T47D (cell line): Measurements from ENCODE around the gene ABCC8.

Source experiments
- DNase-seq, 2 experiments: peaks; one replicate each; pipeline versions ENCODE4 v3.0.0 to v3.0.0-alpha.2; 2011 to 2012; ENCODE audit warnings: low read depth in 1 of 2, low spot score in 1 of 2
- JUND ChIP-seq: IDR thresholded peaks from 2 replicates; pipeline ENCODE4 v1.6.1; 2012; ENCODE audit warnings: low read depth
- in situ Hi-C: cut with HindIII; loops from 2 replicates; pipeline ENCODE4 v1.10.0; 2016; ENCODE audit warnings: low sequenced_read_pairs, low pct_unique_long_range_greater_than_20kb

ABCC8 gene

DNA sequence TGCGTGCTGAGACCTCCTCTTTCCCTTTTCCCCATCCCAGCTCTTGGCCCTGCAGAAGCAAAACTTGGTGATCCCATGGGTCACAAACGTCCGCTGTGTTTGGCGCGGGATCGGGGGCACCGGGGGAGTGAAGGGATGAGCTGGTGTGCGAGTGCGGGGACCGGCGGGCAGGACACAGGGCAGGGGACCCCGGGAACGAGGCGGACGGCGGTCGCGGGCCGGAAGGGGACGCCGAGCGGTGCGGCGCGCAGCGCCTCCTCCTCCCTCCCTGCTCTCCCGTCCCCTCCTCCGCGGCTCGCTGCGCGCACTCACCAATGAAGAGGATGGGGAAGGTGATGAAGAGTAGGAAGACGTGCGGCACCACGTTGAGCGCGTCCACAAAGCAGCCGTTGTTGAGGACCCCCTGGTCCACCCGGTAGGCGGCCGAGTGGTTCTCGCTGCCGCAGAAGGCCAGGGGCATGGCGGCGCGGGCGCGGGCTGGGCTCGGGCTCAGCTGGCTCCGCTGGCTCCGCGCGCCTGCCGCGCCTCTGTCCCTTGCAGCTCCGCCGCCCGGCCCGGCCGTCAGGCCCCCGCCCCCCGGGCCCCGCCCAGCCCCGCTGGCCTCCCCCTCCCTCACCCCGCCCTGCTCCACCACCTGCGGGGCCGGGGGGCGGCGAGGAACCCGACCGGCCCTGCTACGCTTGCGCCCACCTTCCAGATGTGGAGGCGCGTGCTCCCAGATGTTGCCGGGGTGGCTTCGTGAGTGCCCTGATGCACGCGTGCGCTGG lies at the start of gene ABCC8:
ABCC8 (minus strand) TSS at position 529 of the 767 bp plus-strand sequence; CDS start at position 460, 69 bp downstream.
- in situ Hi-C loops = no loop called here
- no peak for DNase-seq
- TF ChIP-seq JUND = no peak

DNA sequence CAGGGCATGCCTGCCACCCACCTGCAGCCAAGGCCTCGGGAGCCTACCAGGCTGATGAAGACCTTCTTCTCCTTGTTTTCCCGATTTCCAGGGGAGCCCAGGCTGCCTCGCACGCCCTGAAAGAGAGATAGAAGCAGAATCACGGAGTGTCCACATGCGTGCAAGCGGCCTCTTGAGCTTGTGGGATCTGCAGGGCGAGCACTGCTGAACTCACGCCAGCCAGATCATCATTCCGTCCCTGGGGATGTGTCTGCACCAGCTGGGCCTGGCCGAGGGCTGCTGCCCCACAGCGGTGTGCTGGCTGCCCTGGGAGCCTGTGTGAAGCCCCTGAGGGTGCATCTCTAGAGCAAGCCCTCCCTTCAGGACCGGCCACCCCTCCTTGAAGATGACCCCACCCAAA lies 49.7 kb upstream of the ABCC8 start:
- no peak for TF ChIP-seq JUND
- DNase-seq = no peak
- in situ Hi-C loops = no loop called here

DNA sequence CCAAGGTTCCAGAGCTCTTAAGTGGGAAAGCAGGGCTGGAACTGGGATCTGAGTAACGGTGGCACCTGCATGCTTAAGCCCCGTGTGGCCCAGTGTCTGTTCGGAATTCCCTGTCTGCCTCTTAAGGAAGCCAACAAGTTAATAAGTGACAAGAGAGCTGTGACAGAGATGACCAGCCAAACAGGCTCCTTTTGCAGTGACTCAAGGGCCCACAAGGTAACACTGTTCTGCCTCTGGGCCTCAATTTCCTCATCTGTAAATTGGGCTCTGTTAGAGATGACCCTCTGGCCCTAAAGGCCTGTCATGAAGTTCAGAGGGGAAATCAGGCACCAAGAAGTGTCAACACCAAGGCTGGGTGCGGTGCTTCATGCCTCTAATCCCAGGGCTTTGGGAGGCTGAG lies 48.9 kb upstream of the ABCC8 start:
- no peak for DNase-seq
- no peak for TF ChIP-seq JUND
- in situ Hi-C loops = no loop called here

DNA sequence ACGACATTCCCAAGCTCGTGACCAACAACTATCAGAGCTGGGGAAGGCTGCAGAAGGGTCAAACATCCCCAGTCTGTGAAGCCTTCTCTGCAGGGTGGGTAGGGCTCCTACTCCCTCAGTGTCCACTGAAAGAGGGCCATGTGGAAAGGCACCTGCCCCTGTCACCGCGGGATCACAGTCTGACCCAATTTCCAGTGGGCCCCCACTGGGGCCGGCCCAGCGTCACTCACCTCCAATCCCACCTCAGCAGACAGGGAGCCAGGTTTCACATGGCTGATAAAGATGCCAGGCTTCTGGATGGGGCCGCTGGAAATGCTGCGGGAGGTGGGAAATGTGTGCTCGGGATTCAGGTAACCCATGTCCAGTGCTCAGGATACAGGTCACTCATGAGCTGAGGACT lies 47.6 kb upstream of the ABCC8 start:
- in situ Hi-C loops = no loop called here
- TF ChIP-seq JUND = no peak
- no peak for DNase-seq

DNA sequence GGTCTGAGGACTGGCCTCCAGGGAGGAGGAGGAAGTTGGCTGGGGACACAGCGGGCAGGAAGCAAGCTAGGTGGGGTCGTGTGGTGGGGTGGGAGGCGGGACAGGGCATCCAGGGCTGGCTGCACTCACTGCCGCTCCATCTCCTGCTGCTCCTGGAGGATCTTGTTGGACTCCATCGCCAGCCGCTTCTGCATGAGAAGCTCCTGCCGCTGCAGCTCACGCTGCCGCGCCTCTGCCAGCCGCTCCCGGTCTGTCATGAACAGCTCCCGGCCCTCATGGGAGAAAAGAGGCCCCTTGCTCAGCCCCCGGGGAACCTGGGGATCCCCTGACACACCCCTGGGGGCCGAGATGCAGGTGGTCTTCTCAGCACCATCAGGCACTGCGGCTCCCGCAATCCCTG lies 46.0 kb upstream of the ABCC8 start:
- no peak for DNase-seq
- TF ChIP-seq JUND = no peak
- in situ Hi-C loops = no loop called here

DNA sequence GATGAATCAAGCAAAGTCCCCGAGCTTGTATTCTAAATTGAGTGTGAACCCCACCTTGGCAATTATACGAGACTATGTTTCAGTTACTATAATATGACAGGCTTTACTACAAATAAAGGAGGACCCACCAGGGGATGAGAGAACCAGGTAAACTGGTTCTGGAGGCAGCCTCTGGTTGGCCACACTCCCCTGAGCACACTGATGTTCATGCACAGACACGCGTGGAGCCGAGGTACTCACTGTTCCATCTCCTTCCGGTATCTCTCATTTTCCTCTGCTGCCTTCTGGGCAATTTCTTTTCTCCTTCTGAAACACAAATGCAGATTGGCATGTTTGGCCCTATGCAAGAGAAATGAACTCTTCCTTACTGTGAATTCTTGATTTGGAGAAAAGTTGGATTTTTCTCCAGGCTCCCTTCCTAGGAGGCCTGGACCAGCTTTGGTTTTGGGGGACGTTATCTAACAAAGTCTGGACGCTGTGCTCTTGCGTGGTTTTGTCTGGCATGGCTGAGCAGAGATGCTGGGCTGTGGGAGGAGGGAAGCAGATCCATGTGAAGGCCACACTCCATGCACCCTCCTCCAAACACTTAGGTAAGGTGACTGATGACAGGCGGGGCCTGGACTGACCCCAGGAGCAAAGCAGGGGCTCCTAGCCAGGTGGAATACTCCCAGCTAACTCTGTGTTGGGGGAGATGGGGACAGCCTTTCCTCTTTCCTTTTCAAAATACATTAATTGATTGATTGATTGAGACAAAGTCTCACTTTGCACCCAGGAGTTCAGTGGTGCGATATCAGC lies 44.7 kb upstream of the ABCC8 start:
- DNase-seq = no peak
- in situ Hi-C loops = no loop called here
- no peak for TF ChIP-seq JUND

DNA sequence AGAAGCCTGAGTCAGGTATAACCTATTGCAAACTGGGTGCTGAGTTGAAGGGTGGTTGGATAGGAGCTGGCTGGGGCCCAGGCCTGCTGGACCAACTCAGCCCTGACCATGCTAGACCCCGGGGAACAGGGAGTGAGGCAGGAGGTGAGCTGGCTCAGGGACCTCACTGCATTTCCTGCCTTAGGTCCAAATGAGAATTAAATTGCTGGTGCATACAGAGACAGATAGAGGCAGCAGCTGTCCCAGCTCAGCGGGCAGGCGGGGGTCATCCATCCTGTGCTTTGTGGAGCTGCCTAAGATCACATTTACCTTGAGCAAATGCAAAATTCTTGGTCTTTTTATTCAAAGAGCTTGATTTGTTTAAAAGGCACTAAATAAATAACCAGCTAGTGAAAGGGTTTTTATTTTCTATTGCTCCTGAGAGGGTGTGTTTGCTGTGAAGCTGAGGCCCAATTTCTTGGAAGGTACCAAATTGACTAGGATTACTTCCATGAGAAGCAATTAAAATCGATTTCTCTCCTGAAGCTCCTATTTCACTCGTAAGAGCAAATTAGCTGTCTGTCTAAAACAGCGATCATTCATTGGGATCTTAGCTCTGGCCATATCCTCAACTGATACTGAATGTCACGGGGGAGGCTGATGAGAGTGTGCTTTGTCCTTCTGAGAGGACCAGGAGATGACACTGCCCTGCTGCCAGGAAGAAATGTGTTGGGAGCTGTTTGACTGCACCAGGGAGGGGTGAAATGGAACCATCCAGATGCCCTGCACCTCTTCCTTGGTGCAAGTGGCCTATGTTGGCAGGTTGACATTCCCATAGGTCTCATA lies 42.6 kb upstream of the ABCC8 start:
- TF ChIP-seq JUND = no peak
- DNase-seq = no peak
- in situ Hi-C loops = no loop called here

DNA sequence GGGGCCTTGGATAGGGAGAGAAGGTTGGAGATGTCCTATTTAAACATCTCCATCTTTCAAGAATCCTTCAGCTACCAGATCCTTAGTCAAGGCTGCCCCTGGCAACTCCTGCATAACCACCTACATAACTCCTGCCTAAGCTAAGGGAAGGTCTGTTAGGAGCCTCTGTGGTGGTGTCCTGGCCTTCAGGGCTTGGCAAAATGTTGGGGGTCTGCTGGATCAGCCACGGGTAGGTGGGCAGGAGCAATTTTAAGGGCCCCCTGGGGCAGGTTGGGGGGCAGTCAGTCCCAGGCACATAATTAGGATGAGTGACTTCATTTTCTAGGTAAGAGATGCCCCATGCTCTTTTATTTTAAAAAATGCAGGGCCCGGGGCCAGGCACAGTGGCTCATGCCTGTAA lies 41.7 kb upstream of the ABCC8 start:
- TF ChIP-seq JUND = no peak
- no peak for DNase-seq
- in situ Hi-C loops = no loop called here

DNA sequence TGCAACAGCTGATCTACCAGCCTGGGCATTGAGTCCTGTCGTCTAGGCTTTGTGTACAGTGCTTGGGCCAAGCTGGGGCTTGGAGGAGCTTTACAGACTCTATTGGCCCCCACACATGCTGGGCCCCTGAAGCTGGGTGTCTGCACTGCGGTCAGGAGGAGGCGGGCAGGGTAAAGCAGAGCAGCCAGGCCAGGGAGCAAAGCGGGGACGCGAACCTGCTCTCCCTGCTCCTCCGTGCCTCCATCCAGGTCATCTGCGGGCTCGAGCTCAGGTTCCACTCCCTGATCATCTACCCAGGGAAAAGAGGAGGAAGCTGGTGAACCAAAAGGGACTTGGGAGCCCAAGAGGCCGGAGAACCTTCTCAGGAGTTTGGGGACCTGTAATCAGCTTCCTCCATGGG lies 40.5 kb upstream of the ABCC8 start:
- in situ Hi-C loops = no loop called here
- no peak for TF ChIP-seq JUND
- no peak for DNase-seq

DNA sequence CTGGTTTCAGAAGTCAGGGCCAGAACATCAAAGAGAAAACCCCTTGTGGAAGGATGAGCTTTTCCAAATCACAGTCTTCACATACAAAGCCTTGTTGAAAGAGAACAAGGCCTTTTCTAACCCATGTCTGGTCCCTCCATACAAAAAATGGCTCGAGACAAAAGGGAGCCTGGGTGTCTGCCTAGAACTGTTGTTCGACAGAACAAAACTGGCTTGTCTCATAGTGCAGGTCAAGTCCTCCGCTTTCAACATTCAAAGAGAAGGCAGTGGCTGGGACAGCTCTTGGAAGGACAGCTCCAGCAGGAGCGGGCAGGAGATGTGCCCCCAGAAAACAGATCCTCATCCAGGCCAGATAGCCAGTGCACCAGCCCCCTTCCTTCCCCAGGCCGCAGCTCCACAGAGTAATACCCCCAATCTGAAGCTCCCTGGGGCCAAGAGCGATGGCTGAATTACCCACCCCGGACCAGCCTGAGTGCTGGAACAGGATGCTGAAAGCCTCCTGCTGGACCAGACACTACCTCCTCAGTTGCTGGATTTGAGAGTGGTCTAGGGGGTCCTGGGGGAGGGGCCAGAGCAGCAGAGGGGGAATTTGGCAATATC lies 40.0 kb upstream of the ABCC8 start:
- in situ Hi-C loops = no loop called here
- no peak for DNase-seq

DNA sequence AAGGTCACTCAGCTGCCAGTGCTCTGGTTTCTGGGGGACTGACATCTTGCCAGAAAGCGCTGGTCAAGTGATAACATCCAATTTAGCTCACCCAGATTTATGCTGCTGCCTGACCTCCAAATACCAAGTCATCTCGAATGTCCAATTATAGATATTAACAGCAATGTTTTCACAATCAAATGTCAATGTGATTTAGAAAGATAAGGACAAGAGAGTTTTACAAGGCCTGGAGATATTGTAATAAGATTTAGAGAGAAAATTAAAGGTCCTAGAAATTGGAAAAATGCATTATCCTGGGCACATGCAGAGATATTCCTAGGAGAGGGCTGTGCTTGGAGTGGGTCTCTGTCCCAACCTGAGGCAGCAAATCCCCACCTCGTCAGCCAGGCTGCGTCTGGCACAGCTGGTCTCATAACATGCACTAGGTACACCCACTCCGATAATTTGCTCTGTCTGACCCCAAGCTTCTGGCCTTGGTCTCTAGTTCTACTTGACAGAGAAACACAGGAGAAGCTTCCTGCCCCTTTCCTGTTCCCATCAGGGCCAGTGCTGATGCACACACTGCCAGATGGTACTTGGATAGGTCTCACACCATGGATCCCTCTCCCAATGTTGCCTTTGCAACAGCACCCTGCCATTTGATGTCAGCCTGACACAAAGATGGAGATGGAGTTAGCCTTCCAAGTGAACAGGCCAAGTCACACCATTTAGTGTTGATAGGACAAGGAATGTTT lies 39.0 kb upstream of the ABCC8 start:
- in situ Hi-C loops = no loop called here
- no peak for DNase-seq
- no peak for TF ChIP-seq JUND

More for the DNA sequence above, 40.0 kb upstream of the ABCC8 start:
- no peak for TF ChIP-seq JUND

DNA sequence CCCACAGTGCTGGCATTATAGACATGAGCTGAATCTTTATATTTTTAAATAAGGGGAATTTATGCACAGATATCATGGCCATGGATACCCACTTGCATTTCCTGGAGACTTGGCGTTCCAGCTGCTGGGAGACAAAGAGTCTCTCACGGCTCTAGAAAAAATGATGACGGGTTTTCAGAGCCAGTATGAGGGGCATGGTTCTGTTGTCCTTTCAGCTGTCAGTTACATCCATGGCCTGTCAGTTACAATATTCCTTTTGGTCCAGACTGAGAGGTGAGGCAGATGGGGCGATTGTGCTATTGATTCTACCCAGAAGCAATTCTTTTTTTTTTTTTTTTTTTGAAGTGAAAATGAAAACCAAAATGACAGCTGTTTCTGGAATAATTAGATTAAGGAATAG lies 37.8 kb upstream of the ABCC8 start:
- DNase-seq = no peak
- in situ Hi-C loops = no loop called here
- no peak for TF ChIP-seq JUND
